Hepatocyte (in vitro differentiated cells): Measurements from ENCODE around the gene ARHGEF10L. TPM values are rescaled to one million over a fixed set of nuclear protein-coding genes. Genes with fewer than 3 reads are reported as not detected.

Source experiments
- DNase-seq: peaks from one replicate; pipeline ENCODE4 v3.0.0-alpha.2; 2016; ENCODE audit warnings: low spot score
- H2AFZ ChIP-seq: fragments of 200-600 bp; sonication (generic); 2 replicates; pipeline ENCODE4 v1.6.0; 2016; ENCODE audit warnings: antibody characterized with exemption, mild to moderate bottlenecking
- H3K27ac ChIP-seq: fragments of 200-600 bp; sonication (generic); 2 replicates; pipeline ENCODE4 v1.5.1; 2016; ENCODE audit warnings: mild to moderate bottlenecking
- H3K27me3 ChIP-seq: fragments of 200-600 bp; sonication (generic); 2 replicates; pipeline ENCODE4 v1.6.1; 2016
- H3K36me3 ChIP-seq: fragments of 200-600 bp; sonication (generic); replicated peaks from 2 replicates; pipeline ENCODE4 v1.5.1; 2016; ENCODE audit warnings: low read depth; ENCODE audit not compliant: insufficient read depth
- H3K4me1 ChIP-seq: fragments of 200-600 bp; sonication (generic); 2 replicates; pipeline ENCODE4 v1.5.1; 2016; ENCODE audit warnings: mild to moderate bottlenecking, moderate library complexity; ENCODE audit not compliant: insufficient read depth
- H3K4me2 ChIP-seq: fragments of 200-600 bp; sonication (generic); 2 replicates; pipeline ENCODE4 v1.6.0; 2016
- H3K4me3 ChIP-seq: fragments of 200-600 bp; sonication (generic); 2 replicates; pipeline ENCODE4 v1.5.1; 2016; ENCODE audit warnings: mild to moderate bottlenecking
- H3K79me2 ChIP-seq: fragments of 200-600 bp; sonication (generic); 2 replicates; pipeline ENCODE4 v1.6.0; 2017; ENCODE audit warnings: mild to moderate bottlenecking
- H3K9me2 ChIP-seq: fragments of 200-600 bp; sonication (generic); replicated peaks from 2 replicates; pipeline ENCODE4 v1.6.0; 2017; ENCODE audit warnings: mild to moderate bottlenecking; ENCODE audit not compliant: insufficient read depth
- H3K9me3 ChIP-seq: fragments of 200-600 bp; sonication (generic); 2 replicates; pipeline ENCODE4 v1.5.1; 2016; ENCODE audit warnings: low read depth, mild to moderate bottlenecking
- H4K20me1 ChIP-seq: fragments of 200-600 bp; sonication (generic); 2 replicates; pipeline ENCODE4 v1.6.0; 2016; ENCODE audit warnings: mild to moderate bottlenecking; ENCODE audit not compliant: insufficient read depth, poor library complexity, severe bottlenecking
- CTCF ChIP-seq: fragments of 200-600 bp; sonication (generic); IDR thresholded peaks from 2 replicates; pipeline ENCODE4 v1.5.1; 2016; ENCODE audit warnings: antibody characterized with exemption, mild to moderate bottlenecking; ENCODE audit not compliant: poor library complexity
- EZH2 ChIP-seq: fragments of 200-600 bp; sonication (generic); IDR thresholded peaks from 2 replicates; pipeline ENCODE4 v1.6.1; 2016; ENCODE audit warnings: antibody characterized with exemption, mild to moderate bottlenecking, borderline replicate concordance
- EZH2phosphoT487 ChIP-seq: fragments of 200-600 bp; sonication (generic); IDR thresholded peaks from one replicate; pipeline ENCODE4 v1.6.1; 2018; ENCODE audit warnings: antibody characterized with exemption, mild to moderate bottlenecking, low read depth, moderate library complexity; ENCODE audit not compliant: unreplicated experiment, severe bottlenecking
- WGBS: methylation state at CpG from one replicate; pipeline ENCODE4 v1.1.6; 2016; ENCODE audit warnings: low lambda C conversion rate; ENCODE audit errors: missing lambda C conversion rate; 5-methylcytosine and 5-hydroxymethylcytosine counted together
- polyA plus RNA-seq: library from polyadenylated mRNA; unstranded; fragments of >200 nt; fragmentation: Nextera tagmentation; extraction: Ambion mirVana; gene quantifications from 2 replicates; pipeline ENCODE4 v1.2.1, GENCODE V29; 2016
- total RNA-seq: library from RNA; depleted of rRNA; stranded (reverse); fragments of >200 nt; gene quantifications from 2 replicates; pipeline ENCODE4 v1.2.3, GENCODE V29; 2014

Gene ARHGEF10L
- total and polyA plus RNA-seq, 2 experiments from 2014 or later: 40.4 to 48.3 TPM

GRCh38 chr1:17657436-17657835 is 117.9 kb downstream of the ARHGEF10L start:
- DNase-seq: no peak
- H3K9me2 ChIP-seq: no peaks in the 10 kb centered on the region
- no peak overlapping the region for H3K4me3 ChIP-seq
- no peaks in the 10 kb centered on the region for H3K79me2 ChIP-seq
- no peak overlapping the region for H2AFZ ChIP-seq
- H3K36me3 ChIP-seq: no peaks in the 10 kb centered on the region
- no peaks in the 10 kb centered on the region for H4K20me1 ChIP-seq
- 96% methylated on average over 13 of the region's 13 CpGs for WGBS
- H3K27me3 ChIP-seq: no peaks in the 10 kb centered on the region
- H3K9me3 ChIP-seq: no peaks in the 10 kb centered on the region
- no peak for TF ChIP-seq EZH2phosphoT487
- TF ChIP-seq EZH2: no peak
- TF ChIP-seq CTCF: no peak
- H3K27ac ChIP-seq: no peak overlapping the region
- H3K4me2 ChIP-seq: no peak overlapping the region
- no peaks in the 10 kb centered on the region for H3K4me1 ChIP-seq

- Histone ChIP-seq H2AFZ (no peak overlapping the region), H3K27ac (no peak overlapping the region), H3K9me3 (no peaks in the 10 kb centered on the region), H3K9me2 (no peaks in the 10 kb centered on the region), H3K27me3 (no peaks in the 10 kb centered on the region), H3K4me1 (no peaks in the 10 kb centered on the region), H3K4me3 (no peak overlapping the region), H4K20me1 (peaks cover 4% of the 10 kb centered on the region), H3K4me2 (no peak overlapping the region), H3K36me3 (no peaks in the 10 kb centered on the region), H3K79me2 (no peaks in the 10 kb centered on the region)
- TF ChIP-seq EZH2 (no peak), EZH2phosphoT487 (no peak), CTCF (no peak)
- WGBS: 97% methylated on average over 6 of the region's 6 CpGs
- DNase-seq: no peak
Observed at GRCh38 chr1:17658837-17659236, 119.3 kb downstream of the ARHGEF10L start.

- H3K36me3 ChIP-seq: no peaks in the 10 kb centered on the region
- H2AFZ ChIP-seq: no peak overlapping the region
- H3K4me1 ChIP-seq: no peaks in the 10 kb centered on the region
- H3K4me3 ChIP-seq: no peak overlapping the region
- peaks cover 6% of the 10 kb centered on the region for H4K20me1 ChIP-seq
- no peaks in the 10 kb centered on the region for H3K9me2 ChIP-seq
- 66% methylated on average over 15 of the region's 15 CpGs for WGBS
- DNase-seq: peak; percentile 65
- no peak overlapping the region for H3K4me2 ChIP-seq
- H3K27ac ChIP-seq: no peak overlapping the region
- H3K79me2 ChIP-seq: no peaks in the 10 kb centered on the region
- TF ChIP-seq CTCF: peak; percentile 80
- TF ChIP-seq EZH2: no peak
- no peak for TF ChIP-seq EZH2phosphoT487
- no peaks in the 10 kb centered on the region for H3K27me3 ChIP-seq
- H3K9me3 ChIP-seq: no peaks in the 10 kb centered on the region
Observed at GRCh38 chr1:17661546-17662157, 122.2 kb downstream of the ARHGEF10L start.
